GM15510 (cell line): ENCODE measurements around the gene HMGXB4.

Source experiments
- POLR2A ChIP-seq: IDR thresholded peaks from 3 replicates; pipeline ENCODE4 v1.6.1; 2011; ENCODE audit warnings: borderline replicate concordance; ENCODE audit not compliant: insufficient read length; ENCODE audit errors: extremely low read depth

The HMGXB4 gene

DNA sequence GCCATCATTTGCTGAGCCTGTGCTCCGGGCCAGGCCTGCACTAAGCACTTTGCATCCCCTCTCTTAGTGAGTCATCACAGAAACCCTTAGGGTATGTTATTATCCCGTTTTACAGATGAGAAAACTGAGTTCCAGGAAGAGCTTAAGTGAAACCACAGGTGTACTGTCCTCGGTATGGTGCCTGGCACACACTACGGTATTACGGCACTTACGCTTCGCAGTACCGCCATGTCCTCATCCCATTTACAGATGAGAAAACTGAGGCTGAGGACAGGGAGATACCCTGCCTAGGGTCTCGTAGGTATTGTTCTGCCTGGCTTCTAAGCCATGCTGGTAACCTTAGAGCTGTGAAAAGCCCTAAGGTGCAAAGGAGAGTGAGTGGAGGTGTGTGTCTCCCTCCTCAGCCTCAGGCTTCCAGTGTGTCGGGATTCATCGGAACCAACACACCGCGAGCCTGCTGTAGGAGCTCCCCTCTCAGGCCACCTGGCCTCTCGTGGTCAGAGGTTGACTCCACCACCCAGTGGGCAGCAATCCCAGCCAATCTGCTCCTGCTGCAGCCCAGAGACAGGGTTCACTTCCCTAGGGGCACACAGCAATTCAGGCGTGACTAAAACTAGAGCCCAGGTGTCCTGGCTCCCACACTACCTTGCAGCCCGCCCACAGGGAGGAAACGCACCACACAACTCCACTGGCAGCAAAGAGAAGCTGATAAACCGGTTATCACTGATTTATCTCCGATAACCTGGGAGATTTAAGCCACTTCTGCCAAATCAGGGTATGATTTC, 84.0 kb downstream of the HMGXB4 start:
- no peak for TF ChIP-seq POLR2A

DNA sequence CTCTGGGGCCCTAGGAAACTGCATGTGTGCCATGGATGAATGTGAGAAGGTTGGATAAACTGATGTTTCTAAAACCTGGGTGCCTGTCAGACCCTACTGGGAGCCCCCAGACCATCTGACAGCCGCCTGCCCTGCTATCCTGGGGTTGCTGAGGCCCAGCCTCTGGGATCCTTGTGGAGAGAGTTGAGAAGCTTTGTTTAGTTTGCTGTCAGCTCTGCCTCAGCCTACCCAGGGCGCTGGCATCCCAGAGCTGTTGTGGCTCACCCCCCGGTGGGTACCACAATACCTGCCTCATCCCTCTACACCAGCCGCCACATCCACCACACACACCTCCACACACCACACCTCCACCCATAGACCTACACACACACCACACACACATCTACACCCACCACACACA, 85.1 kb downstream of the HMGXB4 start:
- no peak for TF ChIP-seq POLR2A

DNA sequence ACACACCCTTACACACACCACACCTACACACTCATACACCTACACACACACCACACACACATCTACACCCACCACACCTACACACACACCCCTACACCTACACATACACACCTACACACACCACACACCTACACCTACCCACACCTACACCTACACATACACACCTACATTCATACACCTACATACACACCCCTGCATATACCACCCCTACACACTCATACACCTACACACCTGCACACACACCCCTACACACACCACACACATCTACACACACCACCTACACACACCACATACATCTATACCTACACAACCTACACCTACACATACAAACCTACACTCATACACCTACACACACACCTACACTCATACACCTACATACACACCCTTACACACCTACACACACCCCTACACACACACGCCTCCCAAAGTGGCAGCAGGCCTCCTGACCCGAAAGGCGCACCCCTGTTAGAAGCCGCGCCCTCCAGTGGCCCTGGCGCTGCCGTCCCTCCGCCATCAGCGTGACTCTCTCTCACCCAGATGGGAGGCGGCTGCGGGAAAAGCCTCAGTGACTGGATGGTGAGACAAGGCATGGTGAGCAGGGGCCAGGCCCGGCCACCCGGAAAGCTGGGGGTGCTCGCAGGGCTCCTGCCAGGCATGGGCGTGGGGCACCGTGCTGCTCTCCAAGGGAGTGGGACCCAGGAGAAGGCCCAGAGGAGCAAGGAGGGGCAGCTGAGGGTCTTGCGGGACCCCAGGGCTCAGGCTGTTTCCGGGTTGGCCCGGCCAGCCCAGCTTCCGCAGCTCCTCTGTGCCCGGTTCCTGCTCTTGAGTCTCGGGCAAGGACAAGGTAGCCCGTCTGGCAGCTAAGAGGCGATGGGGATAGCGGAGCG, 86.6 kb downstream of the HMGXB4 start:
- no peak for TF ChIP-seq POLR2A

DNA sequence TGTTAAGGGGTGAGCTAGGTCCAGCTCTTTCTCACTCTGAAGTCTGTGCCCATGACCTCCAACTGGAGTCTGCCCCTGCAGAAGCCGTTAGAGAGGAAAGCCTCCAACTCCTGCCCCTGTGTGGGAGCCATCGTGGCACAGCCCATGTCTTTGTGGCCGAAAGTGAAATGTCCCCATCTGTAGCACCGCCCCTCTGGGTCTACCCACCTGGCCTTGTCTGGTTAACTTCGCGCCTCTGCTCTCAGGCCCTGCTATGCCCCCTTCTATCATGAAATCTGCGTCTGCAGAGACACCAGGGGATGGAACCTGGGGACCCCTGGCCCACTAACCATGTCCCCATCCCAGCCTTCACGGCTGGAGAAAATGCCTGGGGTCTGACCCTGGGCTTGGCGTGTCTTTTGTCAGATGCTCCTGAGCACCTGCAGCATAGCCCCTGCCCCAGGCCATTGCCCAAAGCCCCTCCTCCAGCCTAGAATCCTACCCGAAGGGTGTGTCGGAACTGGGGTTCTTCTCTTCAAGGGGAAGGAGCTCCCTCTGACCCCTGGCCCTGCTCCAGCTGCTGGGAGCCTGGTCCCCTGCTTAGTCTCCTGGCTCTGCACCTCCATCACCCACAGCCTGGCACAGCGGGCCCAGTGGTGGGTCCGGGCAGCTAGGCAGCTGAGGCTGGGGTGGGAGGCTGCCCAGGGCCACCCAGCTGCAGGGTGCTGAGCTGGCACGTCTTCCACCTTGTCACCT, 87.8 kb downstream of the HMGXB4 start:
- no peak for TF ChIP-seq POLR2A
